Fibroblast of lung (primary cell): Measurements from ENCODE around the gene SUV39H1. TPM values are rescaled to one million over a fixed set of nuclear protein-coding genes. Genes with fewer than 3 reads are reported as not detected.

ENCODE experiments used
- DNase-seq, 2 donors: peaks; one replicate each; pipeline versions ENCODE4 v3.0.0 to v3.0.0-alpha.2; 2010; ENCODE audit warnings: low read depth in 2 of 2
- H2AFZ ChIP-seq: 2 replicates; pipeline ENCODE4 v1.5.1; 2012; ENCODE audit warnings: low read length, control low read depth, inconsistent platforms
- H3K27ac ChIP-seq: 2 replicates; pipeline ENCODE4 v1.5.1; 2011; ENCODE audit warnings: low read length, control low read depth; ENCODE audit not compliant: insufficient read depth
- H3K27me3 ChIP-seq: 2 replicates; pipeline ENCODE4 v1.5.1; 2011; ENCODE audit warnings: mild to moderate bottlenecking, low read length; ENCODE audit not compliant: control insufficient read depth, insufficient read depth
- H3K36me3 ChIP-seq: 2 replicates; pipeline ENCODE4 v1.5.1; 2011; ENCODE audit warnings: low read length; ENCODE audit not compliant: control insufficient read depth, insufficient read depth
- H3K4me1 ChIP-seq: 2 replicates; pipeline ENCODE4 v1.5.1; 2011; ENCODE audit warnings: low read length; ENCODE audit not compliant: control insufficient read depth, insufficient read depth; ENCODE audit errors: extremely low read depth
- H3K4me2 ChIP-seq: 2 replicates; pipeline ENCODE4 v1.5.1; 2011; ENCODE audit warnings: low read length, control low read depth; ENCODE audit not compliant: insufficient read depth; ENCODE audit errors: extremely low read depth
- H3K4me3 ChIP-seq, 4 experiments: fragments of 200-600 bp in 1 of 4; sonication (generic) in 1 of 4; replicated peaks in 1 of 4; 2 replicates each; pipeline ENCODE4 v1.5.1; 2011 to 2016; ENCODE audit warnings: low read length in 4 of 4, low read depth in 3 of 4, mild to moderate bottlenecking in 3 of 4, control low read depth in 2 of 4, inconsistent platforms in 1 of 4, mixed read lengths in 1 of 4; ENCODE audit not compliant: insufficient read depth in 1 of 4; ENCODE audit errors: control extremely low read depth in 1 of 4
- H3K79me2 ChIP-seq: 2 replicates; pipeline ENCODE4 v1.5.1; 2012; ENCODE audit warnings: mild to moderate bottlenecking, low read length, inconsistent platforms; ENCODE audit not compliant: control insufficient read depth, insufficient read depth
- H3K9ac ChIP-seq: 2 replicates; pipeline ENCODE4 v1.5.1; 2011; ENCODE audit warnings: mild to moderate bottlenecking, low read length, control low read depth; ENCODE audit not compliant: insufficient read depth
- H3K9me3 ChIP-seq: 2 replicates; pipeline ENCODE4 v1.5.1; 2012; ENCODE audit warnings: low read depth, low read length; ENCODE audit not compliant: control insufficient read depth, insufficient read depth
- H4K20me1 ChIP-seq: 2 replicates; pipeline ENCODE4 v1.5.1; 2011; ENCODE audit warnings: low read length; ENCODE audit not compliant: control insufficient read depth, insufficient read depth; ENCODE audit errors: extremely low read depth
- EZH2 ChIP-seq: IDR thresholded peaks from 2 replicates; pipeline ENCODE4 v1.5.1; 2012; ENCODE audit warnings: low read length, control low read depth, mild to moderate bottlenecking; ENCODE audit errors: missing control alignments
- polyA plus RNA-seq, 2 donors: library from polyadenylated mRNA; depleted of rRNA in 1 of 2; stranded (reverse) in 1 of 2; unstranded in 1 of 2; fragments of >200 nt; gene quantifications; 2 replicates each; pipeline ENCODE4 v1.2.1, GENCODE V29; 2011 to 2012; ENCODE audit warnings: missing spikeins in 1 of 2
- total RNA-seq: library from RNA; depleted of rRNA; stranded (reverse); fragments of >200 nt; gene quantifications from 2 replicates; pipeline ENCODE4 v1.2.1, GENCODE V29; 2014
- TF ChIP-seq, protein P1 (sequence below), 2 donors: IDR thresholded peaks in 1 of 2; conservative IDR thresholded peaks in 1 of 2; 1 replicate in 1 of 2; 2 replicates in 1 of 2; pipeline ENCODE4 v1.5.1; 2011 to 2012; ENCODE audit warnings: low read length in 2 of 2, control low read depth in 1 of 2, inconsistent platforms in 1 of 2, low read depth in 1 of 2, mild to moderate bottlenecking in 1 of 2

SUV39H1 gene
- total and polyA plus RNA-seq, 2 donors (not counting 1 experiment from before 2014, with no cell fraction given): 1.5 to 2.8 TPM

DNA sequence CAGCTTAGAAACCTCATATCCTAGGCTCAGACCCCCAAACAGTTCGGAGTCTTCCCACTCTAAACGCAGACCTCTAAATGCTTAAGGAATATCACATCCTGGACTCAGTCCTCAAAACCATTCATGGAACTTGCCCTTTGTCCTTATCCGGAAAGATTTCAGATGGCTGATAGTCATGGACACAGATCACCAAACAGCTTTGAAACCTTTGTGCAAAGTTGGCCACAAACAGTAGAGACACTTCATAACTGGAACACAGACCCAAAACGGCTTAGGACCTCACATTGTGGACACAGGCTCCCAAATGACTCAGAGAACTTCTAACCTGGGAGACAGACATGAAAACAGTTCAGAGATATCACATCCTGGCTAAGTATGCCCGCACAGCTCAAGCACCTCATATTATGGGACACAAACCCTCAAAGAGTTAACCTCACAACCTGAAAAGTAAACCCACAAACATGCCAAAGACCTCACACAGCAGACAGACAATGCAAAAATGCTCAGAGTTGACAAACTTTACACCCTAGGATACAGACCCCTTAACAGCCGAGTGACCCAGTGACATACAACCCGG, 15.5 kb downstream of the SUV39H1 start:
- DNase-seq: no peak
- H3K79me2 ChIP-seq: no peaks in the 10 kb centered on the region
- no peaks in the 10 kb centered on the region for H3K27me3 ChIP-seq
- H3K4me2 ChIP-seq: no peak overlapping the region
- peaks cover 3% of the 10 kb centered on the region for H3K4me1 ChIP-seq
- no peak overlapping the region for H3K9ac ChIP-seq
- H3K9me3 ChIP-seq: no peaks in the 10 kb centered on the region
- no peaks in the 10 kb centered on the region for H3K36me3 ChIP-seq
- H3K4me3 ChIP-seq: no peak overlapping the region
- H2AFZ ChIP-seq: no peak overlapping the region
- no peak for TF ChIP-seq EZH2
- TF ChIP-seq, protein P1, sequence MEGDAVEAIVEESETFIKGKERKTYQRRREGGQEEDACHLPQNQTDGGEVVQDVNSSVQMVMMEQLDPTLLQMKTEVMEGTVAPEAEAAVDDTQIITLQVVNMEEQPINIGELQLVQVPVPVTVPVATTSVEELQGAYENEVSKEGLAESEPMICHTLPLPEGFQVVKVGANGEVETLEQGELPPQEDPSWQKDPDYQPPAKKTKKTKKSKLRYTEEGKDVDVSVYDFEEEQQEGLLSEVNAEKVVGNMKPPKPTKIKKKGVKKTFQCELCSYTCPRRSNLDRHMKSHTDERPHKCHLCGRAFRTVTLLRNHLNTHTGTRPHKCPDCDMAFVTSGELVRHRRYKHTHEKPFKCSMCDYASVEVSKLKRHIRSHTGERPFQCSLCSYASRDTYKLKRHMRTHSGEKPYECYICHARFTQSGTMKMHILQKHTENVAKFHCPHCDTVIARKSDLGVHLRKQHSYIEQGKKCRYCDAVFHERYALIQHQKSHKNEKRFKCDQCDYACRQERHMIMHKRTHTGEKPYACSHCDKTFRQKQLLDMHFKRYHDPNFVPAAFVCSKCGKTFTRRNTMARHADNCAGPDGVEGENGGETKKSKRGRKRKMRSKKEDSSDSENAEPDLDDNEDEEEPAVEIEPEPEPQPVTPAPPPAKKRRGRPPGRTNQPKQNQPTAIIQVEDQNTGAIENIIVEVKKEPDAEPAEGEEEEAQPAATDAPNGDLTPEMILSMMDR (conservative IDR thresholded peaks at IDR 0.05 in 1 of 2, IDR thresholded peaks at IDR 0.05 in 1 of 2; ENCODE audit: low read depth in 1 of 2, low read length in 2 of 2): no peak
- no peak overlapping the region for H3K27ac ChIP-seq
- H4K20me1 ChIP-seq: no peaks in the 10 kb centered on the region

DNA sequence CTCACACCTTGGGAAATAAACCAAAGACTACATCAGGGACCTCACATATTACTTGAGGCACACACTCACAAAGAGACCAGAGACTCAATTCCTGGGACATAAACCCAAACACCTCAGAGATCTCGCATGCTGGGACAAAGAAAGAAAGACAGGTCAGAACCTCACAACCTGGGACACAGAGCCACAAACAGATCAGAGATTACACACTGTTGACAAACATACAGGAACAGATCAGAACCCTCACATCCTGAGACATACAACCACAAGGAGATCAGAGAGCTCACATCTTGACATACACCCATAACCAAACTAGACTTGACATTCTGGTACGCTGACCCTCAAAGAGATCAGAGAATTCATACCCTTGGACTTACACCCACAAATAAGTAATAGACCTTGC, 17.3 kb downstream of the SUV39H1 start:
- TF ChIP-seq, protein P1 (conservative IDR thresholded peaks at IDR 0.05 in 1 of 2, IDR thresholded peaks at IDR 0.05 in 1 of 2; ENCODE audit: low read depth in 1 of 2, low read length in 2 of 2): no peak
- TF ChIP-seq EZH2: no peak
- DNase-seq: no peak
- no peaks in the 10 kb centered on the region for H3K9me3 ChIP-seq
- H3K36me3 ChIP-seq: no peaks in the 10 kb centered on the region
- H3K27ac ChIP-seq: no peak overlapping the region
- no peak overlapping the region for H3K4me2 ChIP-seq
- no peaks in the 10 kb centered on the region for H4K20me1 ChIP-seq
- no peak overlapping the region for H3K9ac ChIP-seq
- H3K4me3 ChIP-seq: no peak overlapping the region
- H2AFZ ChIP-seq: no peak overlapping the region
- peaks cover 3% of the 10 kb centered on the region for H3K4me1 ChIP-seq
- no peaks in the 10 kb centered on the region for H3K27me3 ChIP-seq
- no peaks in the 10 kb centered on the region for H3K79me2 ChIP-seq

DNA sequence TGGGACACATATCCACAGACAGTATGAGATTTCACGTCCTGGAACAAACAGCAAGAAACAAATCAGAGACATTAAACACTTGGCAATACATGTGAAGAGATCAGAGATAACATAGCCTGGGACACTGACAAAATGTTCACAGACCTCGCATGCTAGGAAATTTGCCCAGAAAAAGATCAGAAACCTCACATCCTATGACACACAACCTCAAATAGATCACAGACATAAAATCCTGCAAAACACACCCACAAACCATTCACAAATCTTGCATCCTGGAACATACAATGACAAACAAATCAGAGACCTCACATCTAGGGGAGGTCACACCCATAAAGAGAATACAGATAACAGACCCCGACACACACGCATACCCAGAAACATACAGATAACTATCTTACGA, 18.0 kb downstream of the SUV39H1 start:
- TF ChIP-seq, protein P1 (conservative IDR thresholded peaks at IDR 0.05 in 1 of 2, IDR thresholded peaks at IDR 0.05 in 1 of 2; ENCODE audit: low read depth in 1 of 2, low read length in 2 of 2): no peak
- no peak for TF ChIP-seq EZH2
- Histone ChIP-seq H3K9ac (no peak overlapping the region), H3K27me3 (no peaks in the 10 kb centered on the region), H4K20me1 (no peaks in the 10 kb centered on the region), H3K4me1 (peaks cover 3% of the 10 kb centered on the region), H3K4me3 (no peak overlapping the region), H2AFZ (no peak overlapping the region), H3K4me2 (no peak overlapping the region), H3K36me3 (no peaks in the 10 kb centered on the region), H3K27ac (no peak overlapping the region), H3K9me3 (no peaks in the 10 kb centered on the region), H3K79me2 (no peaks in the 10 kb centered on the region)
- peak in 1 of 2 donors; percentile 1 for DNase-seq
